SKM-1 (cell line): ENCODE results near the gene ARAP2.
"Not testable (repeated sequence)": the region's sequence is repeated elsewhere in the genome, so short reads cannot be mapped to it uniquely, and the experiment has no call there.

Experiments used
- DNase-seq: peaks from one replicate; lab custom pipeline; 2025; ENCODE audit not compliant: unreplicated experiment; lab: John Stamatoyannopoulos, UW

ARAP2 gene

DNA sequence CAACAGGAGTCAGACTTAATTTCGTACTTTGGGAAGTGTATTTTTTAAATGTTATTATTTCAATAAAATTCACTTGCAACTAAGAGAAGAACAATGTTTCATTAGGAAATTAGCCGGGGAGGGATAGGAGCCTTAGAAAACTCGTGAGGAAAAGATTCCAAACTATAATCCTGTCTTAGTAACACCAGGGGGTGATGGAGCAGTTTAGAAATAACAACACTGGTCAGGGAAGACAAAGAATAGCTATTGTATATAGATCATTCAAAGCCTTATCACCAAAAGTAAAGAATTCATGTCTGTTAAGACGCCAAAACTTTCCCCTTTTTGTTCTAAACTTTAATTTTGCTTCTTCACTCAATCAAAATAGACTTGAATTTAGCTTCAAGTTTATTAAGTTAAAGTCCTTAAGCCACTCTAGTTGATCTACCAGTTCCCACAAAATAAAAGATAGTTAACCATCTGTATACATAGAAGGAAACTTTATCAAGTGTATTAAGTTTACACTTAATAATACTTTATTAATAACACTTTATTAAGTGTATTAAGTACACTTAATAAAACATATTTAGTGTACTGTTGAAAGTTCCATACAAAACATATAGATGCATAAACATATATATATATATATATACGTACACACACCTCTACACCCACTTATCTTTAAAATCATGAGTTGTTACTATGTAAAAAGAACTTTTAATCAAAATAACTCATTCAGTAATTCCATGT is 60.5 kb downstream of the ARAP2 start:
- DNase-seq: no peak

DNA sequence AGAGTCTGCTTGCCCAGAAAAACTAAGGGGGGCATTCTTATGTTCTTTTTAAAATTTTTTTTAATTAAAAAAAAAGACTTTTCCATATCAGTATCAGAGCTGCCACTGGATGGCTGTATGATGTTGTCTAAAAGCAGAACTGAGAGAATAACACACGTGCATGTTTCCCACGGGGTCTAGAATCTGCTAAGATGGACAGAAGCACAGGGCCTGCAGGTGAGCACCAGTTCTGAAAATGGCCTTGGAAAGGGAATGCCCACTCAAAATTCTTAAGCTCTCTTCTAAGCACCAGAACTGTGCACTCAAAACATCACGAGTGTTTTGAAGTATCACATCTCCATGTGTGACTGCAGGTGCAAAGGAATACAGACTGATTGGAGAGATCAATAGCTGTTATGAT is 61.1 kb downstream of the ARAP2 start:
- no peak for DNase-seq

DNA sequence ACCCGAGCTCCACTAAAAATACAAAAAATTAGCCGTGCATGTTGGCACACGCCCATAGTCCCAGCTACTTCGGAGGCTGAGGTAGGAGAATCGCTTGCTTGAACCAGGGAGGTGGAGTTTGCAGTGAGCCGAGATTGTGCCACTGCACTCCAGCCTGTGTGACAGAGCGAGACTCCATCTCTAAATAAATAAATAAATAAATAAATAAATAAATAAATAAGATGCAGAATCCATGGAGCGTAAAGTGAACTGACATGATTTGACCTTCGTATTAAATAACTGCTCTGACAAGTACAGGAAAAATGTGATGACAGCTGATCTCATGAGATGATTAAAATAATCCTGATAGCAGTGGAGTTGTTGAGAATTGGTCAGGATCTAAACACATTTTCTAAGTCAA is 62.0 kb downstream of the ARAP2 start:
- DNase-seq: not testable (repeated sequence)

DNA sequence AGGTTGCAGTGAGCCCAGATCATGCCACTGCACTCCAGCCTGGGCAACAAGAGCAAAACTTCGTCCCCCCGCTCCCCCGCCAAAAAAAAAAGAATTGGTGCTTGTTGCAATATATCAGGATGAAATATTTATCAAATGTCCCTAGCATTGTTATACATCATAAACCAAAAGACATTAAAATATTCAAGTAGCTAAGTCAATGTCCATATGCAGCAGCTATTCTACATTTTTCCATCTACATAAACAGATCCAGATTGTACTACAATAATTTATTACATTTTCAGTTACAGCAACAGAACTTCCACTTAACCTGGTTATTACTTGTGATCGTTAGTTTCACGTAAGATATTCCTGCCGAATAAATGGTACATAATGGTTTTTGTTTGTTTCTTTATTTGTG is 64.1 kb downstream of the ARAP2 start:
- no peak for DNase-seq

DNA sequence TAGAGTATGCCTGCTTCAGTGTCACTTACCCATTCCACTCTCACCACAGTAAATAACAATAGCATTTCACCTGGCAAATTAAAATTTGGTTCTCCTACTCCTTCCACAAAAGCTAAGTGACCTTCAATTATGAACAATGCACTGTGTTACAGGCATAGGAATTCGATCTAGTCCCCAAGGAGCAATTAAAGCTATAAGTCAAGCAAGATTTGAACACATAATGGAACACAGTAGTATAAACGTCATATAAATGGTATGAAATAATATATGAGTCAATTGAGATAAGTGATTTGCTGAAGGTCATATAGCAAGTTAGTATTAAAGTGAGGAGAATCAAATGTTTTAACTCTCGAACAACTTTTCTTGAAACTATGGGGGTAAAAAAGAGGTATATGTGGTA is 65.8 kb downstream of the ARAP2 start:
- DNase-seq: no peak

DNA sequence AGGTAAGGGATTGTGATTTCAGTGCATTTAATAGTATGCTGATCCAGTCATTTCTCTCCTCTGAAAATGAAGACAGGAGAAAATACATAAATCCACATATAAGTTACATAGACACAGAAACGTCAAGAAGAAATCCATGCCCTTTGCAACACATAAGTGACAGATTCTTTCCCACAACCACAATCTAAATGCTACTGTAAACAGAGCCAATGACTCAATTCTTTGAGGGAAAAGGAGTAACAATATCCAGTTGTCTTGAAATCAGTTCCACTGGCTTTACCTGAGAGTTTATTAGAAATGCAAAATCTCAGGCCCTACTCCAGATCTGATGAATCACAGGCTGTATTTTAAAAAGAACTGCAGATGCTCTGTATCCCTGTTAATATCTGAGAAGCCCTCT is 66.4 kb downstream of the ARAP2 start:
- DNase-seq: no peak

DNA sequence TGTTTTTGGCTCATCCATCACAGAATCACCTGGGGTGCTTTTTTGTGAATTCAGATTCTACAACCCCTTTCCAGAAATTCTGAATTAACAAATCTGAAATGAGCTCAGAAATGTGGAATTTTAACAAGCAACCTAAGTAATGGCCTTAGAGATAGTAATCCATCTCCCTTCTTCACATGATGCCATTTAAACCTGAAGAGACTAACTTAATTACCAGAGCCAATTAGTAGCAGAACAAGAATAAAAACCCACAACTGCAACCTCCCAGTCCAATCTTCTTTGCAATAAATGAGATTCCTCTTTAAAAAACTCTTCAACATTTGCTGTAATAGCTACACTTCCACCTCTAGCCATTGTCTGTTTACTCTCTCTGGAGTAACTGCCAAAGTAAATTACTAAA is 69.7 kb downstream of the ARAP2 start:
- DNase-seq: no peak

DNA sequence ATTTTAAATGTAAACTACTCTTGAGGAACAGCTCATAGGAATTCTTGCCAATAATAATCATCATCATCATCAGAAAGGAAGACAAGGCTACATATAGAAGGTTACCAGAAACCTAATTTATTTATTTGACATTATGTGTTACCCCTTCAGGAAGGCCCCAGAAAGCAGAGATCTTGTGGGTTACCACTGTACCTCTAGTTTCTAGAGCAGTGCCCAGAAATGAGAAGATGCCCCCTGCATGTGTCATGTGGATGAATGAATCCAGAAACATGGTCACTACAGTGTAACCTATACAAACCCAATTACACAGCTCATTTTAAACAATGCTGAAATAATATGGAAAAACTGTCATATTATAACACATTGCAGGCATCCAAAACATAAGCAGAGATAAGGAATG is 70.4 kb downstream of the ARAP2 start:
- DNase-seq: no peak

DNA sequence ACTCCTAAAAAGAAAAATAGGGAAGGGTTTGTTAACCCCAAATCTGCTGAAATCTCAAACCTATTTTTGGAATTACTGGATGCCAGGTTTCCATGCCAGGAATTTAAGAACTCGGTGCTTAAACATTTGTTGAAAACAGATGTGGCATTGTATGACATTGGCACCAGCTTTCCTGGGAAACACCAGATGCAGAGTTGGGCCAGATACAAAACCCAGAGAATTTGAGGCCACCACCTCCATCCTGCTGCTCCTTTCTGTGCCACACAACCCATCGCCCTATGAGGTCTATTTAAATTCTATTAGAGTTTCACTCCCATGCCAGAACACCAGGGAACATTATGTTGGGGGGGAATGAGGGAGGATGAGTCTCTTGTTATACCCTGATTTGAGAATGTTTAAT is 71.7 kb downstream of the ARAP2 start:
- DNase-seq: no peak

DNA sequence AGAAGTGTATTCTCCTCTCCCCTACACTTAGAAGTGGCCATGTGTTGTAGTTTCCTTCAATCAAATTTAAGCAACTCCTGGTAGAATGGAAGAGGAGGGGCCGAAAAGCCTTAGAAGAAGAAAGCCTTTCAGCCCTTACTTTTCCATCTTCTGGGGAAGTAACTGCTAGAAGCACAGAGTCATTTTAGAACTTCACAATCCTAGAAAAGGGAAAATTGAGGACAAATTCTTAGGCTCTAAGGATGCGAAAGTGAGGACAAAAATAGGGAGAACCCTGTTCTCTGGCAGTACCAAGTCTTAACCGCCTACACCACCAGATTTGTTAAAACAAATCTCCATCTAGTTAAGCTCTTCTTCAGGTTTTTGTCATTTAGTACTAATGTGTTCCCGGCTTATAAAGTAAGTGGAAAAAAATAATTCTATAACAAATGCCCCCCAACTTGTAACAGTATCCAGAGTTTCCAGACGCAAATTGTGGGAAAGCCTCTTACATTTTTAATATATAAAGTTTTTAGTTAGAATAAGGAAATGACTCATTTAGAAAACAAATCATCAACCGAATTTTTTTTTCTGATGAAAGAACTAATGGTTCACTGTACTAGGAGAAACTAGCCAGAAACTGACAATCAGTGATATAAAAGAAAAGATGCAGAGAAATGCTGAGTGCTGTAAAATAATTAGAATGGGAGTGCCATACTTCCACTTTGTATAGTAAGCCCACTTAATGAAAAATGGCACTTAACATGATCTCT is 76.0 kb downstream of the ARAP2 start:
- no peak for DNase-seq

DNA sequence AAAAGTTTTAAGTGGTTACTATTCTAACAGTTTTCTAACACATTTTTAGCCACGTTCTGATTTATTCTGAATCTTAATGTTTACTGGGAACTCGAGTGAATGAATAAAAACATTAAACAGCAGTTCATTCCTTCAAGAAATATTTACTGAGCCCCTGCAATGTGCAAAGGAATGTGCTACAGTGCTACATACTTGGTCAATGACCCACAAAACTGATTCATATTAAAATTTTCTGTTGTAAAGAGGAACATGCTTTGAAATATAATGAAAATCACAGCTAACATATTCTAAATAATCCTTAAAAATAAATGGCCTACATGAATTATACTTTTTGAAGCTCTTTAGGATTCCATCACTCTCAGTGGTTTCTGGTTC is 78.7 kb downstream of the ARAP2 start:
- DNase-seq: no peak

DNA sequence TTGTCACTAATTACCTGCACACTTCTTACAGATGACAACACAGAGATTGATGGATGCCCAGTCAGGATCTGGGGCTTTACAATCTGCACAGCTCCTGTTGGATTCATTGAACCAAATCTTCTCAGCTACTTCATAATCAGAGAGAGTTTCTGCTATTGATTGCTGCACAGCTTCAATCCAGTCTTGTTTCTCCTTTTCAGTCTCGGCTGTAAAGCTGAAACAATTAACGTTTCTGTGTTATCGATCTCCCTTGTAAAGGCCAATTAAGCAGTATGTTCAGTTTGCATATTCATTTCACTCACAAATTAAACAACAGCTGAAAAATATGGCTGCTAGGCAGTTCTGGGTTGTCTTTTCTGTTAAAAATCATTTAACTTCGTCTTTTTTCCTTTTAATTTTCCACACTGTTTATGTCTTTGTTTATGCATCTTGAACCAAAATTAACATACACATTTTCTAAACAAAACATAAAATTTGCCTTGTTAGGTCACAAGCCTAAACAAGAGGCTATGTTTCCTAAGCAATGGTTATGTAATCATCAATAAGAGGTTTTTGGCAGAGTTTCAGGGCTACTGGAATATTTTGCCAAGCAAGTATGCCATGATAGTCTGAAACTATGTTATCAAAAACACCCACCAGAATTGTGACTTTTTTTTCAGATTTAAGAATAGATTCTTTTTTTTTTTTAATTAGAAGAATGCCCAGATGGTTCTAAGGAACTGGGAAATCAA is 79.2 kb downstream of the ARAP2 start:
- DNase-seq: no peak

DNA sequence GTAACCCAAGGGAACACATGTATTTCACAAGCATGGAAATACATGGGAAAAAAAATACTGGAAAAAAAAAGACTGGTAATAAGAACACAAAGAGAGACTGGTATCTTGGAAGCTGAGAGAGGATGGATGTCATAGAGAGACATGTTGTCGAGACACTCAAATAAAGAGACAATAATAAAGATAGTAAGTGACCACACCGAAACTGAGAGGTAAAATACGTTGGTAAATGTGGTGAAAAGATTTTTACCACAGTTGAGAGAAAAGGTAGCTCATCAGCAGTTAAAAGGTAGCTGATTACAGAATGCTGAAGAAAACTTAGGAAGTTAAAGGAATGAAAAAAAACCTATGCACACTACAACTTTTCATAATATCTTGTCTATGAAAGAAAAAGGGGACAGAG is 81.1 kb downstream of the ARAP2 start:
- DNase-seq: no peak

DNA sequence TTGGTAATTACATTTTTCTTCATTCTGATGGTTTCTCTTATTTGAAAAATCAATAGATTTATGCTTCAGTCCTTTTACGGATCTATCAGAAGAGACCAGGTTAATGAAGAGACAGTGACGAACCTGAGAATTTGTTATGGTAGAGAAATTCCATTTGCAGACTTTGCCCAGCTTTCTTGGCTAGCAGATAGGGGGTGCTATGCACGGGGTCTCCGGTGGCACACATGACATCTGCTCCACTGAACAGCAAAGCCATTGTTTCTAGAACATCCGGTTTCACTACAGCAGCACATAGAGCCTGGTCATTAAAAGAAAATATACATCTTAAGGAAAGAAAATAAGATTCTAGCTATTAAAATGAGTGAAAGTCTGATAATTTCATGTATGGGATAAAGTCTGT is 85.1 kb downstream of the ARAP2 start:
- no peak for DNase-seq

DNA sequence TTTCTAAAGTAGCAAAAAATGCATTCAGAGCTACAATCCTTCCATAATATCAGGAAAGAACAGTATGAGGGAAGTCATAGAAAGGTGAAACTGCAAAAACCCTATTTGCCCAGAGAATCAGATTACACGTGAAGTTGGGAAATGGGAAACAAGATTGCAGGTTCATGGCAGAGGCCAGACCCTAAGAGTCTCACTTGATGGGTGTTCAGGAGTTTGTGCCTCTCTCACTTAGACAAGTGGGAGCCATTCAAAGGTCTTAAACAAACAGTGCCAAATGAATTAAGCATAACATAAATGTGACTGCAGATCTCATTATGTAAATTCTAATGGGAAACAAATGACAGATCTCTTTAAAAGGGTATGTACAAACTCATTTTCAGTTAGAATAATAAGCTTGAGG is 91.6 kb downstream of the ARAP2 start:
- no peak for DNase-seq

DNA sequence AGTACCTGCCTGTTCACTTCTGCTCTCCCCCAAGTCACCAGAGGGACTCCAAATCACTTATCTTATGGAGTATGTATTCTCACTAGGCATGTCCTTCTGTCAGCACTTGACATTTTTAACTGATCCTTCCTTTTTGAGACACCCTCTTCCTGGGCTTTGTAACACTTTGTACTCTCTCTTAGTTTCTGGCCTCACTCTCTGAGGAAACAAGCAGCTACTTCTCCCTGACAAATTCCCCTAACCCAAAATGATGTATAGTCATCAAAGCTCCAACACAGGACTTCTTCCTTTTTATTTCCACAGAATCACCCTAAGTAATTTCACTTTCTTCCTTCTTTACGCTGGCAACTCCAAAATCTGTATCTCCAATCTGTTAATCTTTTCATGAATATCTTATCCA is 101.8 kb downstream of the ARAP2 start:
- no peak for DNase-seq

DNA sequence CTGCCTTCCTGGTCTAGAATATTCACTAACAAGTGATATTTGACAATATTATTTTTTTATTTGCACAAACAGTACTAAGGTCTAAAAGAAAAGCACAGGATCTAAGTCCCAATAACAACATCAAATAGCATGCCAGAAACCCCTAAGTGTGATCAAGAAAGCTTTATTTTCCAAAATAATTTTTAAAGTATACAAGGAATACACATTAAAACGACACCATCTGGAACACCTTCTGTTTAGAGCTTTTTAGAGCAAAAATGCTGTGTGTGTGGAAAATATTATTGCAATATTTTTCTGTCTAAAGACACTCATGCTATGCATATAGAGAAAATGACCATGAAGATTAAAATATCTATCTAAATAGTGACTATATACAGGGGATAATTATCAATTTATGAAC is 103.1 kb downstream of the ARAP2 start:
- DNase-seq: no peak

DNA sequence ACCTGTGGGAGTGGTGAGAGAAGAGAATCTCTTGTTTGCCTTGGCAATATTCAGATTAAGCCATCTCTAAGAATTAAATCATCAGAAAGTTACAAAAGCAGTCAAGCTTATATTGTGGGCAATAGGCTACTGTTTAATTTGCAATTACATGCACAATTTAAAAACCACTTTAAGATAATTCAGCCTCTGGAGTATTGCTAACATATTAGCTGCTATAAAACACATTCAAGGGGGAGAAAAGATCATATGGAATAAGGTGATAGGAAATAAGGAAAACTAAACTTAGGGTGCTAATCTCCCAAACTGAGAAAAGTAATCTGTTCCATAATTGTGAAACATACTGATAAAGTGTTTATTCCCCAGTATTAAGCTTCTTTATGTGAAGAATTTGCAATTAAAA is 103.9 kb downstream of the ARAP2 start:
- DNase-seq: no peak

DNA sequence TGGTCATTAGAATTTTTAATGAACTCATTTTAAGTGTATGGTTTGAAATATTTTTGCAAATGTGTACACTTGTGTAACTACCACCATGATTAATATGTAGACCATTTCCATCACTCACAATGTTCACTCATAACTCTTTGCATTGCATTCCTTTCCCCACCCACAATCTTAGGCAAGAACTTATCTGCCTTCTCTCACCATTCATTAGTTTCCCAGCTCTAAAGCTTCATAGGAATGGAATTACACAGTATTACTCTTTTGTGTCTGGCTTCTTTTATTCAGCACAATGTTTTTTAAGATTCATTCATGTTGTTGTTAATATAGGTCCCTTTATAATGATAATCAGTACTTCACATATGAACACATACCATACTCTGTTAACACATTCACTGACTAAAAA is 106.1 kb downstream of the ARAP2 start:
- no peak for DNase-seq

DNA sequence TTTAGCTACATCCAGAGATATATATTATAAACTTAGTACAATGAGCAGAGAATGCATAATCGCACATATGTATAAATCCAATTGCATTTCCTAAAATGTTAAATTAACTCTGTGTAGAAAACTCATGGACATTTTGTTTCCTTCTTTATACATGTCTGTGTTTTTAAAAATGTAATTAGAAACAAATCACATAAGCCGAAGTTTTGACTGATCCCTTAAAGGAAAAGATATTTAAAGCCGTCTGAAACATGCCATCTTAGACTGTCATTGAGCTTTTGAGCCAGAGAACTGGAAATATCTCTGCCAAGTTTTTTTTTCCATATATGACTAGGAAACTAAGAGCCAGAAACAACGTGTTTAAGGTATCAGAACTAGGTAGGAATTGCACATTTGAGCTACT is 107.0 kb downstream of the ARAP2 start:
- DNase-seq: no peak

DNA sequence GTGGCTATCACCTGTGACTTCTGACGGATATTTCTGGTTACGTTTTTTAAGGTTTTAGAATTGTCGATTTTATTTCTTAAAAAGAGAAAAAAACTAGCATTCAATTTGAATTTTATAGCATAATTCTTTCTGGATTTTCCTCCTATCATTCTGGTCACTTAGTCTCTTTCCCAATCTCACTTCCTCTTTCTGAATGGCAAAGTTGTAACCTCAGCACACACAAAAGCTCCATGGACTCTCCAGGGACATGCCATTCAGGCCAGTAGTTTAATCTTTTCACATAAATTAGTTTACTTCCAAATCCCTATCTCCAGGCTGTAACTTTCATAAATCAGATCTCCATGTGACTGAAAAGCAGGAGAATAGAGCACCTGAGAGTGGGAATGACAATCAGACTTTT is 110.7 kb downstream of the ARAP2 start:
- peak; percentile 64 for DNase-seq

DNA sequence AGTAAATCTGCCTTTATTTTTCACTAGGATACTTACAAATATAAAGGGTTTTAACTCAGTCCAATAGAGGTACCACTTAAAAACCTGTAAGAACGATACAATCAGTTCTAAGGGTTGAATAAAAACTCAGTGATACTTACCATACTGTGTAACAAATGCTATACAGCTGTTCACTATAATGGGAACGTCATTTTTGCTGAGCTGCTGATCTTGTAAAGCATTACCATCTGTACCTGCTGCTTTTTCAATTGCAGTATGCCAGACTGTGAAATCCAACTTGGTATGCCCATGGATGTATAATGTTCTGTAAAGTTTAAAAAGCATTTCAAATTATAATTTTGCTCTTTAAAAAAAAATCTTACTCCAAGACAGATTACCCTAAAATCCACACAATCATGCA is 111.2 kb downstream of the ARAP2 start:
- no peak for DNase-seq
